Measurements from ENCODE around the gene LOXL1. TPM values are rescaled to one million over a fixed set of nuclear protein-coding genes. Genes with fewer than 3 reads are reported as not detected.
"Not testable (repeated sequence)": the region's sequence is repeated elsewhere in the genome, so short reads cannot be mapped to it uniquely, and the experiment has no call there.

LOXL1 gene
- polyA plus RNA-seq, 12 donors = 23.7 to 68.2 (median 28.4) TPM; not detected in 1

DNA sequence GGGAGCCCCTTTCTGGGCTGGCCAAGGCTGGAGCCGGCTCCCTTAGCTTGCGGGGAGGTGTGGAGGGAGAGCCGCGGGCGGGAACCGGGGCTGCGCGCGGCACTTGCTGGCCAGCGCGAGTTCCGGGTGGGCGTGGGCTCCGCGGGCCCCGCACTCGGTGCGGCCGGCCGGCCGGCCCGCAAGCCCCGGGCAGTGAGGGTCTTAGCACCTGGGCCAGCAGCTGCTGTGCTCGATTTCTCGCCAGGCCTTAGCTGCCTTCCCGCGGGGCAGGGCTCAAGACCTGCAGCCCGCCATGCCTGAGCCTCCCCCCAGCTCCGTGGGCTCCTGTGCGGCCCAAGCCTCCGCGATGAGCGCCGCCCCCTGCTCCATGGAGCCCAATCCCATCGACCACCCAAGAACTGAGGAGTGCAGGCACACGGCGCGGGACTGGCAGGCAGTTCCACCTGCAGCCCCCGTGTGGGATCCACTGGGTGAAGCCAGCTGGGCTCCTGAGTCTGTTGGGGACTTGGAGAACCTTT lies 47.5 kb downstream of the LOXL1 start:
- DNase-seq = not testable (repeated sequence)

DNA sequence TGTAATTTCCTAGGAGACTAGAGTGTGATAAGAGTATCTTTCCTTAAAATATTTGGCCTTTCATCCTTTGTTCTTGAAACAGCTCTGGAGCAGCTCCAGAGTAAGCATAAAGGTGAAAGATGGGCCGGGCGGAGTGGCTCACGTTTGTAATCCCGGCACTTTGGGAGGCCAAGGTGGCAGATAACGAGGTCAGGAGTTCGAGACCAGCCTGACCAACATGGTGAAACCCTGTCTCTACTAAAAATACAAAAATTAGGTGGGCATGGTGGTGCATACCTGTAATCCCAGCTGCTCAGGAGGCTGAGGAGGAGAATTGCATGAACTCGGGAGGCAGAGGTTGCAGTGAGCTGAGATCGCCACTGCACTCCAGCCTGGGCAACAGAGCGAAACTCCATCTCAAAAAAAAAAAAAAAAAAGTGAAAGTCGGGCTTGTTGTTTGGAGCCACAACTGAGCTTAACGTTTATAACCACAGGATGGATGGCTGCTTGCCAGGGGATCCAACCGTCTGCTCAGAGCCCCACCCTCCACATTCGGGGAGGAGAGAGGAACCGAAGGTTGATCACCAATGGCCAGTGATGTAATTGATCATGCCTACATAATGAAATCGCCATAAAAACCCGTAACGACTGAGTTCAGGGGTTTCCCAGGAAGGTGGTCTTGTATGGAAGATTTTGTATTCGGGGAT lies 49.3 kb downstream of the LOXL1 start:
- DNase-seq = not testable (repeated sequence)

DNA sequence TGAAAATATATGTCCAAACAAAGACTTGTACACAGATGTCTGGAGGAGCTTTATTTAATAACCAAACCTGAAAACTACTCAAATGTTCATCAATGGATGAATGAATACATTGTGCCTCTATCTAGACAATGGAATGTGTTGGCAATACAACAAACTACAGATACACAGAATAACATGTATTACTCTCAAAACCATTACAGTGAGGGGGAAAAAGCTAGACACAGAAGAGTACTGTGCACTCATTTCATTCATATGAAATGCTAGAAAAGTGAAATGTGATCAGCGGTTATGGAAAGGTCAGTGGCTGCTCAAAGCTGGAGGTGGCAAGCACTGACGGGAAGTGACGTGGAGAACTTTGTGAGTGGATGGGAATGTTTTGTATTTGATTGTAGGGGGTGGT lies 52.6 kb downstream of the LOXL1 start:
- no peak for DNase-seq

DNA sequence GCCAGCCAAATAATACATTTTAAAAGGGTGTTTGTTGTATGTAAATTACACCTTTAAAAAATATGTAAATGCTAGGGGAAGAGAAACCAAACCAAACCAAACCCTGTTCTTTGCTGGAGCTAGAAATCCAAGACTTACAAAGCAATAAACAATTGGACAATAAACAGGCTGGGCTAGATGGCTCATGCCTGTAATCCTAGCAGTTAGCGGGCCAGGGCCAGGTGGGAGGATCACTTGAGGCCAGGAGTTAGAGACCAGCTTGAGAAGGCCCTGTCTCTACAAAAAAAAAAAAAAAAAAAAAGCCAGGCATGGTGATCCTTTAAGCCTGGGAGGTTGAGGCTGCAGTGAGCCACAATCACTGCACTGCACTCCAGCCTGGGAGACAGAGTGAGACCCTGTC lies 53.4 kb downstream of the LOXL1 start:
- no peak for DNase-seq

DNA sequence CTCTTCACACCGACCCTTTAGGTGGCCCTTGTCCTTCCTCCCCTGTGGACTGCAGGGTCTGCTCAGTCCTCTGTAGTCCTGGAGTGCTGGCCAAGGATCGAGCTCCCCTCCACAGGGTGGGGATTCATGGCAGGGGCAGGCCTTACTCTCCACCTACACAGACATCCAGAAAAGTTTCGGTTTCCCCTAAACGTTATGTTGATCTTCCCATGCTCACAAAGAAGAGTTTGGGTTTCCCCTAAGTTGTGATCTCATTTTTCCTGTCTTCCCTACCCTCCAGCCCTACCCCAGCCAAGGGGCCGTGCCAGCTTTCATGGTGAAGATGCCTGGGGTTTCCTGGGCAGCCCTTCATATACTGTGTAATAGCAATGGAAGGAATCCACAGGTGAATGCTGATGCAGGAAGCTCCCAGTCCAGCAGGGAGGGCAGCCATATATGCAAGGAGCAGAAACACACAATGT lies 55.5 kb downstream of the LOXL1 start:
- no peak for DNase-seq

DNA sequence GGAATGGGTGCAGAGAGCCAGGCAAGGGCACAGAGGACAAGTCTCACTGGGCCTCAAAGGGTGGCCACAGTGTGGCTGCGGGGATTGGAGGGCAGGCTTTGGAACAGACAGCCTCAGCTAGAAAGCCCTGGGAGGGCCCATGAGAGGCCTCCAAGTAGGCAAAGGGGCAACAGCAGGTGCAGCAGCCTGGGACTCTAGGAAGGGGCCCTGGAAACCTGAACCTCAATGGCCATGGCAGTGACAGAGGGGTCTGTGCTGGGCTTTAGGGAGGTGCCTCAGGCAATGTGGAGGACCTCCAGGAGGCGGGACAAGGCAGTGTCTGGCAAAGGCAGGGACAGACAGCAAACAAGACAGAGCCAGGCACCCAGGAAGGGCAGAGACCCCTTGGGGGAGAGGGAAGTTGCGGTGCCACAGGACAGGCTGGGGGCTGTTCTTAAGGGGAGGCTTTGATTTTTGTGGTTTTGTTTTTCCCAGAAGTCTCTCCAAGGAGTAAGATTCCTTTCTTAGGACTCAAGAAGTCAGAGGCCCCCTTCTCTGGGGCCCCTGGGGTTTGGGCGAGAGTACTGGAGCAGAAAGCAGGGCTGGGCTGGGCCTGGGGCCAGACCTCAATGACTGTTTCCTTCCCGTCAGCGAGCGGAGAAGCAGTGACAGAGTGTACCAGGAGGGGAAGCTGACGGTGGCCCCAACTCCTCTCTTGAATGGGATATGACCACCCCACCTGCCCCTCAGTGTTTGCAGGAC lies 56.1 kb downstream of the LOXL1 start:
- DNase-seq = peak; percentile 84

DNA sequence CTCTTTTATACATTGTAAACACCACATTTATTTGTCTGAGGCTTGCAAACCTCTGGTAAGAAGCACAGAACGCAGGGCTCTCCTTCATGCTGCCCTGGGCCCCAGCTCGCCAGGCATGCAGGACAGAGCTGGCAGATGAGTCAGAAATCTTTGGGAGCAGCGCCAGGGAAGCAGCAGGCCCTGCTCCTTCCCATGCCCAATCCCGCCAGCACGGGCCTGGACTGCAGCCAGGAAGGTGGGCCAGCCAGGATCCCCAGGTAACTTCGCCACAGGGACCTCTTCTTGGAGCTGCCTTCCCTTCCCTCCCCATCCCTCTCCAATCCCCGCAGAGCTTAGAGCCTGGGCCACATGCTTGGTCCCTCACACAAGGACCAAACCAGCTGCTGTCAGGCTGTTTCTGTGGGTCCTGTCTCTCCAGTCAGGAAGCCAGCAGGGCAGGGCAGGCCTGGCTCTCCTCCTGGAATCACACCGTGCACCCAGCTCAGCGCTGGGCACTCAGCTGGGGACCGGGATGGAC lies 57.0 kb downstream of the LOXL1 start:
- no peak for DNase-seq

DNA sequence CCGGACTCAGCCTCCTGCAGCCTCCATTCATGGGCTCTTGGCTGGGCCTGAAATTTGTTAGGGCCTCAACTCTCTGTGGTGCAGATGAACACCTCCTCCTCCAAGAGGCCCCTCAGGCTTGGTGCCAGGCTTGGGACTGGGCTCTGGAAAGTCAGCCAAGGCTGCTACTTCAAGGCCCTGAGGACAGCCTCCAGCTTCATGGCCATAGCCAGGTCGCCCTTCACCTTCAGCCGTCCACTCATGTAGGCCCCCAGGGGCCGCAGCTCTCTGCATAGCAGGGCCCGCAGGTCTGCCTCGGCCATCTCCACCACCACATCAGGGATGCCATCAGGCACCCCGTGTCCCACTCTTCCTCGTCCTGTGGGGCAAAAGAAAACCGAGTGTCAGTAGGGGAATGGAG lies 57.5 kb downstream of the LOXL1 start:
- no peak for DNase-seq

DNA sequence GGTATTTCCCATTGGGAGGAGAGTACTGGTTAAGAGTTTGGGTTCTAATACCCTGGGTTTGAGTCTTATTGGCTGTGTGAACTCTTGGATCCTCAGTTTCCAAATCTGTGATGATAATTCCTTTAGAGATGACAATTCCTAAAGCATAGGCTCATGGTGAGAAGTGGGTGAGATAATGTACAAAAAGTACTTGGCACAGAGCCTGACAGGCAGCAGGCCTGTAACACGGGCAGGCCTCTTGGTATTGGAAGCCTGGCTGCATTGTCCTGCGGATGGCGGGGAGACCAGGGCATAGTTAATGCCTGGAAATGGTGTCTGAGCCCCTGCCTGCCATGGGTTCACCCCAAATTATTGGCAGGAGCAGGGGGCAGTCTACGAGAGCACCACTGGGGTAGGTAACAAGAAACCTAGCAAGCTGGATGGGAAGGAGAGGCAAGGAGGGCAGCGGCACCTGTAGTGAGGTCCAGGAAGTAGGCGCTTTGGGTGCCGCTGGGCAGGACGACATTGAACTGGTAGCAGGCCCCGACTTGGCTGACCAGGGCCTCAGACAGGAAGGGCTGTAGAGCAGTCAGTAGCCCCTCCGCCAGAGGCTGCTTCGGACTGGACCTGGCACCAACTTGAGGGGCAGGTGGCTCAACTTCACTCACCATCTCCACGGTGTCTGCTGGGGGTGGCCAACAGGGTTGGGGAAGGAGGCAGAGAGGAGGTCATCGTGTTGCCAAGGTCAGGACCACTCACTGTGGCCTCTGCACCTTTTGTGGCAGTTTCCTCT lies 58.1 kb downstream of the LOXL1 start:
- no peak for DNase-seq

DNA sequence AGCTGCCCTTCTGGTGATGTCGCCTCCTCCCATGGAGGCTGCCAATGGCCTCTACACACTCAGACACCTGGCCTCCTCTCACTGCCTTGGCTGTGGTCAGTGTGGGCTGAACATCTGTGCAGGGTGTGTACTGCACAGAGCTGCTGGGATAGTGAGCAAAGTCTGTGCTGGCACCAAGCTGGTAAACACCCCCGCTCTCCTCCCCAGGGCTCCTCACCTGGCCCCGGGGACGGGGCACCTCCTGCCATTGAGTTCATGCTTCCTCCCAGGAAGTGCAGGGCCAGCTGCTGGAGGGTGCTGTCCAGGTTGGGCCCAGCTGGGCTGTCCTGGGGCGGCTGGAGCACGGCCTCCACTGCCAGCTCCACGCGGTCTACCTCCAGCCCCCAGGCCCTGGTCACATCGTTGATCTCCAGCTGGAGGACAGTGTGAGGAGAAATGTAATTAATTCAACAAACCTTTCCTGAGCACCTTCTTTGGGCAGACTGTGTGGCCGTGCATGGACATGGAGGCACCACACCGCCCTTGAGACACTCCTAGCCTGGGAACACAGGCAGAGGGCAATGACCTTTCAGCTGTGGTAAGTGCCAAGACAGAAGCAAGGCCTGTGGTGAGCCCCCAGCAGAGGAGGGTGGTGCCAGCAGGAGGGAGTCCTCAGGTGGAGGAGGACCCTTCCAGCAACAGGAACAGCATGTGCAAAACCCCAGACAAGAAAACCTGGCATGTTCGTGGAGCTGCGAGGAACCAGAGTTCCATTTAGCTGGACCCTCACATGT lies 59.0 kb downstream of the LOXL1 start:
- no peak for DNase-seq

DNA sequence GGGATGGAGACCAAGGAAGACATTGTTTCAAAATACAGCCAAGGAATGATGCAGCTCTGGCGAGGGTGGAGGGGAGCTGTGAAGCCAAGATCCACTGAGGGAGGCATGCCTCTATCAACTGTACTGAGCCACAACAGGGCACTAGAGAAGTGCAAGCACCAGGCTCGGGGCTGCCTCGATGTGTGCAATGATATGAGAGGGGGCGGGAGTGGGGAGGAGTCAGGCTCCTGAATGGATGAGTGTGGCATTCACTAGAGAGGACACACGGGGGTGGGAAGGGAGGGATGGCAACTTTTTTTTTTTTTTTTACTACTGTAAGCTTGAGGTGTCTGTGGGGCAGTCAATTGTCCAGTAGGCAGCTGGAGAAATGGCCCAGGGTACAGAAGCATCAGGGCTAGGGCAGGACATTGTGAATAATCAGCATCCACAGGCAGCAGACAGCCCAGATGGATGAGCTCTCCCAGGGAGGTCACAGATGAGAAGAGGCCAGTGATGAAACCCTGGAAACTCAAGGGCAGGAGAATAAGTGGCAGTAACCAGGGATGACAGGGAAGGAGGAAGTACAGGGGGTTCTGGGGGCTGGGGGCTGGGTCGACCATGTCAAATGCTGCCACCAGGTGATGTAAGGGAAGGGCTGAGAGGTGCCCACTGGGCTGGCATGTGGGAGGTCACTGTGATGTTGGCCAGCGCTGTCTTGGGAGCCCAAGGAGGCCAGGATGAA lies 60.0 kb downstream of the LOXL1 start:
- DNase-seq = no peak

DNA sequence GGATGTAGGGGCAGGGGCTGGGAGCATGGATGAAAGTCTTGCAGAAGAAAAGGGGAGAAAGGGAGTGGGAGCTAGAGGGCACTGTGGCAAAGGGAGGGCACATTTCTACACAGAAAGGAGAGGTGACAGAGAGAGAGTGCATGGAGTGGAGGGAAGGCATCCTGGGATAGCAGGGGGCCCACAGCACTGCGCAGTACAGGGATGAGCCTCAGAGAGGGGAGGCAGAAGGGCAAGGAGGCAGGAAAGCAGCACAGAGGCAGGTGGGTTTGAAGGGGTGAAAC lies 60.5 kb downstream of the LOXL1 start:
- no peak for DNase-seq

DNA sequence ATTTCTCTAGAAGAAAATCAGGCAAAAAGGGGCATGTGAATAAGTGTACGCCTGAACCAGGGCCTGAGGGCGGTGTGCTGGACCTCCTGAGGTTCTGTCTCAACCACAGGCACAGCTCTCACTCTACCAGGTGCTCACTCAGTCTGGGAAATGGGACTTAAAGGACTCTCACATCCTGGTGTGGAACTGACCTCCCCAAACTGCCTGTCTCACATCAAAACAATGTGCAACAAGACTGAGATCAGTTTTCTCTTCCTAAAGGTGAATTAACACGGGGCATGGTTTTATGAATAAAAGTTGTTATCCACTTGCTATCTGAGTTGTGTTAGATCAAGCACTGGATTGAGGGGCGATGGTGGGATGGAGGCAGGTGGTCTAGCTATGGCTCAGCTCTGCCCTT lies 61.0 kb downstream of the LOXL1 start:
- no peak for DNase-seq

DNA sequence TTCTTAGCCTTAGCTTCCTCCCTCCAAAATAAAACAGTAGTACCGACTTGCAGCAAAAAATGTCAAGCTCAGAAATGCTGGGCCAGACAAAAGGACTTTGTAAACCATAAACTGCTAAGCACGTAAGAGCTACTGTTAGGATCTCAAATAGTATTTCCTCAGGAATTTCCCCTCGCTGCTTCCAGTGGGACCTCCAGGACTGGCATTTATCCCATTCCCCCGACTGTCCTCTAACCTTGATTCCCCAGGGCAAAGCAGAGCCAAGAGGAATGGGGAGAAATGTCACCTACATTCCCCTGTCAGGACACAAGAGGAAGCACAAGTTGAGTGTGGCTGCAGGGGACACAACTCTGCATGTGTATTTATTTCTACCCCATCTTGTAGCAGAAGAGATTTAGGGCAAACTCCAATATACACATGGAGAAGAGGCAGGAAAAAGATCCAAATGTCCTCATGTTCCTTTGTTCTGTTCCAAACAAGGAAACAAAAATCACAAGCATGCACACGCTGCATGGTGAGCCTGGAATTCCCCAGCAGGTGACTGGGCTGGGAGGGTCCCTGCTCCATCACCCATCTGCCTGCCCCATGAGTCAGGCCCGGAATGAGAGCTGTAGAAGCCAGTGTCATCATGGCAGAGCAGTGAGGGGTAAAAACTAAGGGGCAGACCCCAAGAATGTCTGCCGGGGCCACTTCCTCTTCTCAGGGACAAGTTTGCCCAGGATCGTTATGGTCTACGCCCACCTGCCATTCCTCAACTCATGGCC lies 61.6 kb downstream of the LOXL1 start:
- DNase-seq = no peak

DNA sequence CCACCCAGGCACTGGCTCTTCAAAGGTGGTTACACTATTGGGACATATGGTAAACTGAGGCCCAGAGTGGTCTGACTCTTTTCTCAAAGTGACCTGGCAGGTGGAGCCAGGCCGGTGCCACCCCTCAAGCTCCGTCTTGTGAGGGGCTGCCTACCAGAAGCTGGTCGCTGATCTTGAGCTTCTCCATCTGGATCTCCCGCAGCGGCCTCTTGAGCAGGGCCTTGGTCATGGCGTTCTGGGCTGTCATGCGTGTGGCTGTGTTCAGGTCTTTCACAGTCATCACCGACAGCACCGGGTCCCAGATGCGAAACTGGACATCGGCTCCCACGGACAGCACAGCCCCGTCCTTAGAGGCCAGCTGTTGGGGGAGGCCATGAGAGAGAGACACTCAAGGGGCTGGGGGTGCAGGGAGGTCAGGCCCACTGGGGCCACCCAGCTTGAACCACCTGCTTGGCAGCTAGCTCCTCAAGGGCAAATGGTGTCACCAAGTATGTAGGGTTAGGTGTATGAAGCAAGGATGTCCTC lies 62.2 kb downstream of the LOXL1 start:
- no peak for DNase-seq

DNA sequence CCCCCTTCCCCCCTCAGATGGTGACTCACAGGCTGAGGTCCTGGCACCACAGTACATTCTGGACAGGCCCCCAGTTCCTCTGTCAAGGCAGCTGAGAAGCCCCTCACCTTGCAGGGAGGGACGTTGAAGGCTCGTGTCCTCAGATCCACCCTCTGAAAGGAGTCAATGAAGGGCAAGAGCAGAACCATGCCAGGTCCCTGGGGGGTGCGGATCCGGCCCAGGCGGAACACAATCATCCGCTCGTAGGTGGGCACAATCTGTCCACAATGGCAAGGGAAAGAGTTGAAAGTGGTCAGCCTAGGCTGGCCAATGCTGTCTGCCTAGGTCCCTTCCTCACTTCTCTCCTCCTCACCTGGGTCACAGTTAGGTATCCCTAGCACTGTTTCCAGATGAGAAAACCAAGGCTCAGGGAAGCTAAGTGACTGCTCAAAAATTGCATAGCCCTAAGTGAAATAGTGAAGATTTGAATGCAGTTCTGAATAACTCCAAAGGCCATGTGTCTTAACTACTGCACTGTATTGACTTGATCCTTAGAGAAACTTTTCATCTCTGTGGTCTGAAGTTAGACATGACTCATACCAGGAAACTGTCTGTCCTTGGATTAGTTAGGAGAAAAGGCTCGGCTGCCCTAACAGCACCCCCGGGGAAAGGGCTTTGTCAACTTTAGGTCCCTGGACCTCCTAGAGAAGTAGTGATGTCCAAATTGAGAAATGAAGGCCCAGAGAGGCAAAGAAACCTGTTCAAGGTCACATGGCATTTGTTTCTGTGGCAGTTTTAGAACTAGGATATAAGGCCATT lies 62.9 kb downstream of the LOXL1 start:
- DNase-seq = no peak

DNA sequence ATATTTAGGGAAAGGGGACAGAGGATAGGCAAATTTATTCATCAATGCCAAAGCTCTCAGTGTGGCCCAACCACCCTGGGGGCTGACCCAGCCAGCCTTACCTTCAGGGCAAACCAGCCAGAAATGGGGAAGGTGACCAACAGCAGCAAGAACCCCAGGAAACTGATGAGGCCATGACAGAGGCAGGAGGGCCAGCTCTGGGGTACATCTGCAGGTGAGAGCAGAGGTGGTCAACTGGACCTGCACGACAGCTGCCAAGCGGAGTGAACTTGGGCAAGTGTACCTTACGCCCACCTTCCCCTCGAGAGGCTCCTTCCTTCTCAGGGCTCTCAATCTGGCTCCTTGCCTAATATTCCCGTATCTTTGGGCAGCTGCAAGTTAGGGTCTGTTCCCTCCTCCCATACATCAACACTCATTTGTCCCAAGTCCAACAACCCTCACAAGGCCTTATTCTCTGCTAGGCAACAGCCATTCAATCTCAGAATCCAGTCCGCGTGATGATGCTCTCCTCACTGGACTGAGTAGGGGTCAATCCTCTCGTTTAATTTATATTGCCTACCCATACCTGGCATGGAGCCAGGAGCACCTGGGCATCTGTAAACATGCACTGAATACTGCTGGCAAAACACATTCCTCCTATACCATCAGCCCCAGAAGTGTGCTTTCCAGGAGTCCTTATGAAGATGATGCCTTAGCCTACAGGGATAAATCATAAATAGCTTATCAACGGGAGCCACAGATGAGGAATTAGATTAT lies 64.2 kb downstream of the LOXL1 start:
- no peak for DNase-seq

DNA sequence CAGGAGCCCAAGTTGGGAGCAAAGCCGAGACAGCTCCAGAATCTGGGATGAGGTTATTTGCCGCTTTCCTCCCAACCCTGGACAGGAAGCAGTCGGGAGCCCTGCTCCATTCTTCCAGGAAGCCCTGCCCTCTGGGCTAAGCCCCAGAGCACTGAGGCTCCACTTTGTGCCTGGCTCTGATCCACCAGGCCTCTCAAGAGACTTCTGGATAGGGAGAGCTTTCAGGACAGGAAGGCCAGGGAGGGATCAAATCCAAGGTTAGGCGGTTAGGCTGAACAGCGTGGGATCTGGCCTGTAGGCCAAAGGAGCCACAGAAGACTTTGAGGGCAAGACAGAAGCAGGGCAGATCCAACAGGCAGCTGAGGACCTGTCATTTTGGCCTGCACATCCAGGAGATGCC lies 65.0 kb downstream of the LOXL1 start:
- DNase-seq = peak; percentile 33
